NCI-H2196 treated with DMSO at 0.1 percent for 48 hours (cell line): ENCODE data around the gene ARHGAP26.

Experiments used
- DNase-seq: peaks from one replicate; lab custom pipeline; 2025; ENCODE audit not compliant: unreplicated experiment; lab: John Stamatoyannopoulos, UW

ARHGAP26 gene

DNA sequence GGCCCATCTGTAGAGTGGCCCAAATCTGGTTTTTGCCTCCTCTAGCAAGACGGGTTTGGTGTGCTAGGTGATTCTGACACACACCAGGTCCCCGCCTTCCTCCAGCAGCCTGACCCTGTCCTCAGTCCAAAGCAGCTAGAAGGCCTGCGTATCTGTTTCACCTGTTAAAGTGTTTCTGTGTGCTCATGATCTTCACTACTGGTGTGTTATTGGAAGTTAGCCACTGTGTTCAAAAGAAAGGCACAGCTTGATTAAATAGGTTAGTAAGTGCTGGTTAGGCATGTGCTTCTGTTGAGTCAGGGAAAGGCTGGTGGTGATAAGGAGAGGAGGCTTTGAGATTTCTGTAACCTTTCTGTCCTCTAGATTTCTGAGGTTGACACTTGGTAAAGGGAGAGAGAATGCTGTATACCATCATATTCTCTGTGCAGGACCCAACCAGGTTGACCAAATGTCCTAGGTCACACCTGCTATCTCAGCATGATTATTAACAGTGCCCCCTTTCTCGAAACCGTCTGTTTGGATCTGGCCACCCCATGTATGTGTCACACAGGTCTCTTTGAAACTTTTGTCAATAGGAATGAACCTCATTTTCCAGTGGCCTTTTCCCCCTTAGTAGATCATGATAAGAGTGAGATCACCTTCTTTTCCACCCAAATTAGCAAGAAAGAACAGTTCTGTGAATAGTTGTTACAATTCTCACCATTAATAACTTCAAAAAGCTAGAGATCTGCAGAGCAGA is 58.8 kb downstream of the ARHGAP26 start:
- no peak for DNase-seq

DNA sequence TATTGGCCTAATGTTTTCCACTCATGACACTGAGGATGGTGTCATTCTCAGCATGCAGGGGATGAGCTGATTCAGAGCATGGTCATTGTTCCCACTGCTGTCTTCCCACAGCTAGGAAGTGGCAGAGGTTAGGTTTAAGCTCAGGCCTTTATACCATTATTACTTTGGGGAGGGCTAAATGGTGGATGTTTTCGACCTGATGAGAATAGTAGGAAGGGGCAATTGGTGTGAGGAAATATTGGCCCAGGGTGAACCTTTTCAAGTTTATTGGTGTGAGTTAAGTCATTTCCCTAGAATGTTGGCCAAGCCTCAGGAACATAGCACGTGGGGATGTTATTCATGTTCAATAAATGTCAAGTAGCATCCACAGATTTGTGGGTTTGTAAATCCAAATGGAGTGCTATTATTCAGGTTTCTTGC is 59.6 kb downstream of the ARHGAP26 start:
- no peak for DNase-seq

DNA sequence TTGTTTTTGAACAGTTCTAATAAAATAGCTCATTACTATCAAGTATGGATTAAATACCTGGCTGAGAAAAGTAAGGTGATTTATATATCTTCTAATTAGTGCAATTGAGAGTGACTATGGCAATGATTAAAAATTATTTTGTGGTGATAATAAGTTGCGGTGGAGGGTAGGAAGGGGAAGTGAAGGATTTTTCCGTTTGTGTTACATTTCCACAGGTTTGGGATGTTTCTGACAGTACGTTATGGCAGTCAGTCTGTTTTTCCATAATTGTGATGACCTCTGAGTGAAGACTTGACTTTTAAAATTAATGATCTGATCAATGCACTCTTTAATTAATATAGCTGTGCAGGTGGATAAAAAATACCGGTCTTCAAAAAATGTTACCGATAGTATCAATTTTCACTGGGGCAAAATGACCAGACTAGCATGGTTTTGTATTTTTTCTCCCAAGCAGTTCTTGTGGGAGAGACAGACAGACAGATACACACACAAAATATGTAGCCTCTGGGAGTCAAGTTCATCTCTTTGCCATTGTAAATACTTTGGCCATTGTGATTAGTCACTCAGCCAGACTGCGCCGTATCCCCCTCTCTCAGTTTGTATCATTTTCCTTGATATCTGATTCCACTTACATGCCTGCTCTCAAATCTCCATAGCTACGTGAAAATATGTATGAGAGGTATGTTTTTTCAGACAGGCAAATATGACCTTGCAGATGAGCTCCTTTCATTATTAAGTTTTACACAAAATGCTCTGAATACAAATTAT is 60.2 kb downstream of the ARHGAP26 start:
- no peak for DNase-seq

DNA sequence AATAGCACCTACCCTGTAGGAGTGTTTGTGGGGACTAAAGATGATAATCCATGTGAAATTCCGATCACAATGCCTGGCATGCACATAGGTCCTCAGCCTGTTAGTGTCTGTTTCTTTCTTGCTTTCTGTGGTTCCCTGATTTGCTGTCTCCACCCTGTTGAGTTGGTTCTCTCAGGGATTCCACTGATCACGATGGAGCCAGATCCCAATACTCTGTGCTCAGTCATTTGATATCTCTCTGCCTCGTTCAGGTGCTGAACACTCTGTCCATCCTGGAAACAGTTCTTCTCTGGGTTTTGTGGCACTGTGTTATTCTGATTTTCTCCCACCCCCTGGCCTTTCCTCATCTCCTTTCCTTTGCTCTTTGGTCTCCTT is 60.8 kb downstream of the ARHGAP26 start:
- DNase-seq: no peak

DNA sequence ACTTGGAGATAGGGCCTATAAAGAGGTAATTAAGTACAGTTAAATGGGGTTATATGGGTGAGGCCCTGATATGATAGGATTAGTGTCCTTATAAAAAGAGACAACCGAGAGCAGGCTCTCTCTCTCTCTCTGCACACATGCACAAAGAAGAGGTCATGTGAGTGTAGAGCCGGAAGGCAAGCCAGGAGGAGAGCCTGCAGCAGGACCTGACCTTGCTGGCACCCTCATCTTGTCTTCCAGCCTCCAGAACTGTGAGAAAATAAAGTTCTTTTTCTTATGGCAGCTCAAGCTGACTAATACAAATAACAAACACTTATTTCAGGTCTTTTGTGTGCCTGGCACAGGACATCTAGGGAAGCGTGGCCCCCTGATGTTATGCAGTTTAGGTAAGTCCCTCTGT is 62.1 kb downstream of the ARHGAP26 start:
- no peak for DNase-seq

DNA sequence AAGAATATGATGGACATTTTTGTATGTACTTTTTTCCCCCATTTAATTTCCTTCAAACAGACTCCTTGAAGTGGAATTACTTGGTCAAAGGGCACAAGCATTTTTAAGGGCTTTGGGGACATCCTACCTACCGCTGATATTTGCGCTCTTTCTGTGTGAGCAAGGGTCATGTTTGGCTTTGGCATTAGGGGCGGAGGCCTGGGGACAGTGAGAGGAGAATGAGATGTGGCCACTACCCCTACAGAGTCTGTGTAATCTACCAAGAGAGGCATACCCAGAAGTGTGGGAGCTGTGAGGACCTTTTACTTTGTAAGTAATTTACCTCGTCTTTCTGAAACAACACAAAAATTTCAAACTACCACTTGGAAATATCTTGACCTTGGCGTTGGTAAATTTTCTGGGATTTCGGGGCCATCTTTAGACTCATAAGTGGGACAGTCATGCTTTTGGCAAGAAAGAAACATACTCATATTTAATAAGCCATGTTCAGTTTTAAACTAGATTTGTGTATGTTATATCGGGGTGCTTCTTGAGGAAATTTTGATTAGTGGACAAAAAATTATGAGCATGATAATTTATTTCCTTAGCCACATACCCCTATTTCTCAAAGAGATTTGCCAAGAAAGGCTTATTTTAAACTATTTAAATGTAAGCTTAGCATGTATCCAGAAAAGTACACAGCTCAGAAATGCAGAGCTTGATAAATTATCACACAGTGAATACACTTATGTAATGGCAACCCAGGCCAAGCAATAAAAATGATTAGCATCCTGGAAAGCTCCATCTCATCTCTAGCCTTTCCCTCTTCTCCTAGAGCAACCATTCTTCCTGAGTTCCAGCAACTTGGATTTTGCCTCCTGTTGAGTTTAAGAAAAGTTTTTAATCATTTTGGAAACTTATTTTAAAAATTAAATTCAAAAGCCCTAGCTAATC is 63.6 kb downstream of the ARHGAP26 start:
- DNase-seq: no peak

DNA sequence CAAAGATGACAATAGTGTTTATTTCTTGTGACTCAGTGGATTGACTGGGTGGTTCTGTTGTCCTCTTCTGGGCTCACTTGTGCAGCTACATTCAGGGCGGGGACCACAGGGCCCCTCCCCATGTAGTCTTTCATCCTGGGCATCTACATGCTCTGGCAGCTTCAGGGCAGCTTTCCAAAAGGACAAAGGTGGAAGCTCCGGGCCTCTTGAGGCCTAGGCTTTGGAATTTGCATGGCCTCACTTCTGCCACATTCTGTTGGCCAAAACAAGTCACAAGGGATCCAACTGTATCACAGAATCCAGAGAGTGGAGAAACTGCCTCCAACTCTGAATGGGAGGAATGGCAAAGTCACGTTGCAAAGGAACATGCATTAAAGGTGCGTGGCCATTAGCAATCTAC is 64.3 kb downstream of the ARHGAP26 start:
- DNase-seq: no peak

DNA sequence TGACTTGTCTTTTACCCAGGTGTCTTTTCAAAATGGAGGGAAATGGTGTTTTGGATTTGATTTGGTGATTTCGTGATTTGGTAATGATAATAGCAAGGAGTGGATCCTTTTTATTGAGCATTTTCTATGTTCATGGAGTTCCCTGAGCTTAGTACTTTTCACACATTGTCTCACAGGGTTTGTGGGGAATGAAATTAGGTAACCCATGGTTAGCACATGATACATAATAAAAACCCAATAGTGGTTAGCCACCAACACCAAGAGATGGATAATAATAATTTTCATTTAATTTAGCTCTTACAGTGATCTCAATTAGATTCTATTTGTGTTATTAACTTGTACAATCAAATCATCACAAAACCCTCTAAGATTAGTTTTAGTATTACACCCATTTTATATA is 65.4 kb downstream of the ARHGAP26 start:
- DNase-seq: no peak

DNA sequence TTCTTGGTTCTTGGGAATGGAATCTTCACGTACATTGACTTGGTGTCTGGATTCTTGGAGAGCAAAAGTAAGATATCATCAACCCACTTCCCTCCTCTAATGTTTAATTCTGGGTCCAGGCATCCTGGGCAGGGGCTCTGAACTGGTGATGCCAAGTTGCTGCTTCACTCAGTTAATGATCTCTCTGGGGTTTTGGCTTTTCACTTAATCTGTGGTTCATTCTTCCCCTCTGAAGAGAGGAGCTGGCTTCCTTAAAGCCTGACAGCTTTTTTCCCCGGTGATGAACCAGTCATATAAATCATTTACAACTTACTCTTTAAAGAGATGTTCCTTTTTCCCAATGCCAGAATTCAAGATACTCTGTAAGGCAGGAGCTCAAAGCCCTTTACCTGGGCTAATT is 65.9 kb downstream of the ARHGAP26 start:
- no peak for DNase-seq

DNA sequence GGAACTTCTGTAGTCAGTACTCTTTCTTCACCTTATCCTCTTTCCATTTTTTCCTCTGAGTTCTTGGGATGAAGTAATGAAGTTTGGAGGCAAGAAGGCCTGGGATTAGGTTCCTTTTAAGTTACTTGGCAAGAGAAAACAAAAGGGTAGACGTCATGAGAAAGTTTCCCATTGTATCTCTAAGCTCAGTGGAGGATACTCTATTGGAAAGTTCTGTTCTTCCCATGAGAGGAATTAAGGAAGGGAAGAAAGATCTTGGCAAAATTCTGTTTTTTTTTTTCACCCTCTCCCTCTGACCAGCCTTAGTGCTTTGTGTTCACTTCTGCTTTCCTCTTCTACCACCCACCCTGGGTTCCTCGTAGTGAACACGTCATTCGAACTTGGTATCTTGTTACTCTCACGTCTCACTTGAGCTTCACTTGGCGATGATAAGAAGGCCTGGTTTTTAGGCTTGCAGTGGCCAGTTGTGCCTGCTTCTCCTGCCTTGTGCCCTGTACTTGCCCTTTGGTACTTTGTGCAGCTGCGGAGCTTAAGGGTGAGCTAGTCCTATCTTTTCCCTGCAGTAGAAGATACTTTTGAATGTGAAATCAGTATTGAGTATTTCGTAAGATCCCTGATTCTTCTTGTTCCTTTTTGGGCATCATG is 67.0 kb downstream of the ARHGAP26 start:
- DNase-seq: no peak

DNA sequence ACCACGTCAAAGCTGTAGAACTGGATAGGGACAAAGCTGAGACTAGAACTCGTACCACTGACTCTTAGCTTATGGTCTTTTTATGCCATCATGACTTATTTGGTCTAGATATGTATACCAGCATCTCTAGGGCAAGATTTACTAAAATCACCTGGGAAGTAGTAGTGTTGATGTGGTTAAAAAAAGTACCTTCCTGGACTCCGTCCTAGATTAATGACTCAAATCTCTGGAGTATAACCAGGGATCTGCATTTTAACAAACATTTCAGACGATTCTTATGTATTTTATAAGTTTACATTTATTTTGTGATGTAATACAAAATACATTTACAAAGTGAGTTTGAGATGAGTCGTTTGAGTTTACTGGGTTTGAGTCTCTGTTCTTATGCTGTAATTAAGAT is 68.7 kb downstream of the ARHGAP26 start:
- DNase-seq: no peak

DNA sequence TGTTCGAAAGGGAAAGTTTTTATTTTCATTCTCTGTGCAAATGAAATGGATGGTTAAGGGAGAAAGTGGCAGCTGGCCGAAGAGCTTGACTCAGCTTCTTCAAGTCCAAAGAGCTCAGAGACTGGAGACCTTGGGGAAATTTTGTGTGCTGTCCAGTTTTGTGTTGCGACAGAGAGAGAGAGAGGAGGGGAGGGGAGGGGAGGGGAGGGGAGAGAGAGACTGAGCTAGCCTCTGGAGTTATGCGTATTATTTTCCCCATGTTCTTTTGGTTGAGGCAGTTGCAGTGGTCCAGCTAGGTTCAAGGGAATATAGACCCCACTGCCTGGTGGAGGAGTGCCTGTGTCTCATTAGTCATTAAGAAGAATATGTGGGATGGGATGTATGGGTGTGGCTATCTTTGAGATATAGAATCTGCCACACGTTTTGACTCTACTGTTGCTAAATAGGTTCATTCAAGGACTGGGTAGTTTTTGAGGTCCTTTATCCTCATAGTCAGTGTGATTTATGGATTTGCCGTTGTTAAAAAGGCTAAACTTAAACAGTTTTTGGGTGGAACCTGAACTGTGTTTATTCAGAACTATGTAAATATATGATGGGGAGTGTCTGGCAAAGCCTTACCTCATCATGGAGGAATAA is 69.7 kb downstream of the ARHGAP26 start:
- no peak for DNase-seq

DNA sequence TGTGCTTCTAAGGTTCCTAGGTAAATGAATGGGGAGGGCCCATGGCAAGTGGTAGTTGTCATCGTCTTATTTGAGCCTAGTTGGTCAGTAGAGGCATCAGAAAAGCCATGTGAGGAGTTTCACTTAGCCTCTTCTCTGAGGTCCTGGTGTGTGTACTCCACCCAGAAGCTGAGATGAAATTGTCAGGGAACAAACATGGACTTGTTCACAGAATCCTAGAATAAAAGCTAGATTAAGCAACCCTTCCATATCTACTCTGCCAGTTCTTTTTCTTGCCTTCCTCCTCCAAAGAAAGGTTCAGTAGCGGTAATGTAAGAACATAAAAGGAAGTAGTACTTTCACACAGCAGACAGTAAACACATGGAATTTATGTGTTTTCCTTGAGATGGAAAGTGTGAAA is 70.4 kb downstream of the ARHGAP26 start:
- no peak for DNase-seq

DNA sequence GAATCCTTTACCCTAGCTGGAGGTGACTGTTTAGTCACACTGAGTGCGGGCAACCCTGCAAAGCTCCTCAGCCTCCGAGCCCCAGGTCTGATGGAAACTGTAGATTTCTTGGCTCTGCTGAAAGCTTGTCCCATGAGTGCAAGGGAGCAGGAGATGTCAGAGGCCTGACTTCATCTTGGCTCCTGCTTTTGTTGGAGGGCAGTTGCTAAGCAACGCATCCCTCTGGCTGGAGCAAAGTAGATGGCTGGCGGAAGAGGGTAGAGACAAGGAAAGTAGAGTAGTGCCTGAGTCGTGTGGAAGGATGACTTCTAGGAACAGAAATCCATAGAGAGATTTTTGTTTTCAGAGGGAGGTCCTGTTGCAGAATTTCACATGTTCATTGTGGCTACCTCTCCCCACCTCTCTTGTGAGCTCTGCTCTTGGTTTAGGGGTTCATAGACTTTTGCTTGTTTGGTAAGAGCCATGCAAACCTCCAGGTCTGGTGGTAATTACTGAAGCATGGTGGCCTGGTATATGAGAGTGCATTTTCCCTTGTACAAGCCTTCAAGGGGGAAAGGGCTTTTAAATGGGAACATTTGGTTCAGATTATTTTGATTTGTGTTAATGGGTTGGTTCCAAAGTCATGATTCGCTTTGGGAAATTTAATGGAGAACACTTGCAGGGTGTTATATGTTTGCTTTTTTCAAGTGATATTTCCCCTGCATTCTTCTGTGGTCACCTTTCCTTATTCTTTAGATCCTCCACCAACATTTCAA is 71.5 kb downstream of the ARHGAP26 start:
- no peak for DNase-seq

DNA sequence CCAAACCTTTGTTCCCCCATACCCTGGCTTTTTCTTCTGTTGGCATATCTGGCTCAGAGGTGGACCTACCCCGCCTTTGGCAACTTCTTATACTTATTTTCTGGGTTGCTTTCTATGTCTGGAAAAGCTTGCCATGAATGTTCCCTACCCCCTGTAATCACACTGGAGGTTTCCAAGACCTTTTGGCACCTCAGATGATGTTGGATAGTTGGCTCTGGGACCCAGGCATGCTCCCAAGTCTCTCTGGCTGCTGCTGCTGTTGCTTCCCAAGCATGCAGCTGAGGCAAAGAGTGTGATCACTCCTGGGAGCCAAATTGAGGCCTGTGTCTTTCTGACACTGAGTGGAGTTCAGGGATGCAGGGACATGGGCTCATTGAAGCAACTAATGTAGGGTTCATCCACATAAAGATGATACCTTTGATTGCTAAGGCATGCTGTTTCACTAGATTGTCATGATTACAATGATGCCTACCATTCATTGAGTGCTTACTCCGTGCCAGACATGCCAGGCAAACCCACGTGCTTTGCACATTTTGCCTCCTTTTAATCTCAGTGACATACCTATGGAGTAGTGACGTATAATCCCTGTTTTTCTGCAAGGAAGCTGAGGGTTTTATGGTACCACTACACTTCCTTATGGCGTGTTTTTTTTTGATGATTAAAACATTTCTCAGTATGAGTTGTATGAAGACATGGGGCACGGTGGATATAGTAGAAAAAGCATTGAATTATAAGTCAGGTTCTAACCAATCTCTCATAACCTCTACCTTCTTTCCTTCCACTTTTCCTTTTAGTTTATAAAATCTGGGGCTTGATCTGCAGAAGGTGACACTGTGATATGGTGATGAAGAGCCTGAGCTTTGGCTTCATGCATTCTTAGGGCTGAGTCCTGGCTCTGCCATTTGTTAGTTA is 73.1 kb downstream of the ARHGAP26 start:
- no peak for DNase-seq

DNA sequence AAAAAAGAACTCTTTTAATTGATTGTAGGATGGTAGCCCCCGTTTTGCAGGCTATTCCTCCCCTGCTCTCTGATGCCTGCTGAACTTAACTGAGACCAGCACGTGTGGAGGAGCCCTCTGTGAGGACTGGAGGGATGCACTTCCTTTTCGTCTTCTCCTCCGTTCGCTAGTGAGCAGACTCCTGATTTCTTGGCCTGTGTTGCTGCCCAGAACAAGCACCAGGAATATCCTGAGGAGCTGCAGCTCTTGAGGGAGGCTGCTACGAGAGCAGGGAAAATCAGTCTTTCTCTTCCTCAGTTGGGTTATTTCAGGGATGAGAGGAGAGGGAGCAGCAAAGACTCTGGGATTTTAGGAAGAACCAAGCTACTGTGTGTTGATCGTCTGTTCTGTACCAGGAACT is 74.7 kb downstream of the ARHGAP26 start:
- DNase-seq: no peak

DNA sequence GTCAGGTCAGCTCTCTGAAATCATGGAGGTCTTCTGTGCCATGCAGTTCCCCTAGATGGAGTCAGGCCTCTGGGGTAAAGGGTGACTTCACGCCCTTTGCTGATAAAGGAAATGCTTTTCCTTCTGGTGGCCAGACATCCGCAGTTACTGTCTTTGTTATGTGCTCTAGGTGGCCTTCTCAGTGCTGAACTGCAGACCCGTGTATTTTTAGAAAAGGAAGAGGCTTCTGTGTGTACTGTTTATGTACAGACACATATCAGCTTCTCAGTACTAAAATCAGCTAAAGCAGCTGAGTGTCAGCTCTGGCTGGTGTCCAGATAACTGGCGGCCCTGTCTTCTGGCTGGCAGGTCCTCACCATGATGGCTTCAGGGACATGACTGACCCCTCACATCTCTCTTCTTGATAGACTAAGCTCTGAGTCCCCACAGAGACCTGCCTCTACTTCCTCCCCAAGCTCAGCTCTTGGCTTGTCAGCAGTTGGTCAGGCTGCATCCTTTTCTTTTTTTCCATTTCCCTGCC is 75.3 kb downstream of the ARHGAP26 start:
- no peak for DNase-seq

DNA sequence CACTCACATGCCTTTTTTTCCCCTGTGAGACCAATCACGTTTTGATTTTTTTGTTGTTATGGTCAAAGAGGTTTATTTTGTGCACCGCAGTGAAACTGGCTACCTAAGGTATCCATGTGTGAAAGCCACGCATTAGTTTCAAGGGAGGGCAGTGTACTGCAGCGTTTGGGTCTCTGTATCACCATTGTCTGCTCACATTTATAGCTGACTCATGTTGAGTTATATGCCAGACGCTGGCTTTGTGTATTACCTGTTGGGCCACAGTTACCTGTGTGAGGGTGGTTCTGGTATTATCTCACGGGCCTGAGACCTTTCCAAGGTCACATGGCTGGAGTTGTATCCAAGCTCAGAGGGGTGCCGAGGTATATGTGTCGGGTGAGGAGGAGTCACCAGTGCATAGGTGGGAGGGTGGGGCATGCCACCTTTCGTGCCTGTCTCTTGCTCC is 75.8 kb downstream of the ARHGAP26 start:
- DNase-seq: no peak

DNA sequence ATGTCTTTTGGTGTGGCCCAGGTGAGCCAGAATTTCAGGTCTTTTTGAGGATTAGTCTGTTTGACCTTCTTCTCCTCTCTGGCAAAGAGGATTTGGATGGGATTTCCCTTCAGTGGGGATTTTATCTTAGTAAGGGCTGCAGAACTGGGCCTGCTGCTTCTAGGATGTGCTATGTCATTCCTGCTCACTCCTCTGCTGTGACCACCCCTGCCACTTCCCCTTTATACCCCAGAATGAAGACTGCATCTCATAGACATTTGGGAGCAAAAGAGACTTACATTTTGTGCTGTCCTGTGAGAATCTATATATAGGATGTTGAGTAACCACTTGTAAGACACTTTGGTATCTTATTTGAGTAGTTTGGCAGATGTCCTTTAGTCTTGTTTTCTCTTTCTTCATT is 76.2 kb downstream of the ARHGAP26 start:
- DNase-seq: no peak
